Measurements from ENCODE around the gene ENGASE.

ENGASE gene

GRCh38 chr17:79090443-79091225 is 16.0 kb downstream of the ENGASE start:
- Histone ChIP-seq H2AFZ (no peak overlapping the region), H3K9me3 (ENCODE audit: control insufficient read depth, low read length) (no peaks in the 10 kb centered on the region), H3K9ac (no peak overlapping the region), H3K4me3 (ENCODE audit: low read depth, low read length) (no peak overlapping the region), H3K4me1 (peaks cover 6% of the 10 kb centered on the region), H3K79me2 (no peaks in the 10 kb centered on the region), H3K36me3 (ENCODE audit: control insufficient read depth, insufficient read depth, low read length) (no peaks in the 10 kb centered on the region), H3K27me3 (ENCODE audit: control insufficient read depth, insufficient read depth, low read length) (no peaks in the 10 kb centered on the region), H3K27ac (no peak overlapping the region), H3K4me2 (ENCODE audit: low read length) (no peak overlapping the region)
- TF ChIP-seq, protein P1, sequence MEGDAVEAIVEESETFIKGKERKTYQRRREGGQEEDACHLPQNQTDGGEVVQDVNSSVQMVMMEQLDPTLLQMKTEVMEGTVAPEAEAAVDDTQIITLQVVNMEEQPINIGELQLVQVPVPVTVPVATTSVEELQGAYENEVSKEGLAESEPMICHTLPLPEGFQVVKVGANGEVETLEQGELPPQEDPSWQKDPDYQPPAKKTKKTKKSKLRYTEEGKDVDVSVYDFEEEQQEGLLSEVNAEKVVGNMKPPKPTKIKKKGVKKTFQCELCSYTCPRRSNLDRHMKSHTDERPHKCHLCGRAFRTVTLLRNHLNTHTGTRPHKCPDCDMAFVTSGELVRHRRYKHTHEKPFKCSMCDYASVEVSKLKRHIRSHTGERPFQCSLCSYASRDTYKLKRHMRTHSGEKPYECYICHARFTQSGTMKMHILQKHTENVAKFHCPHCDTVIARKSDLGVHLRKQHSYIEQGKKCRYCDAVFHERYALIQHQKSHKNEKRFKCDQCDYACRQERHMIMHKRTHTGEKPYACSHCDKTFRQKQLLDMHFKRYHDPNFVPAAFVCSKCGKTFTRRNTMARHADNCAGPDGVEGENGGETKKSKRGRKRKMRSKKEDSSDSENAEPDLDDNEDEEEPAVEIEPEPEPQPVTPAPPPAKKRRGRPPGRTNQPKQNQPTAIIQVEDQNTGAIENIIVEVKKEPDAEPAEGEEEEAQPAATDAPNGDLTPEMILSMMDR (IDR thresholded peaks at IDR 0.05): no peak

GRCh38 chr17:79091226-79091670 is 16.6 kb downstream of the ENGASE start:
- Histone ChIP-seq H3K9ac (no peak overlapping the region), H3K4me2 (ENCODE audit: low read length) (no peak overlapping the region), H3K27ac (no peak overlapping the region), H3K9me3 (ENCODE audit: control insufficient read depth, low read length) (no peaks in the 10 kb centered on the region), H3K4me1 (peaks cover 6% of the 10 kb centered on the region), H2AFZ (no peak overlapping the region), H3K79me2 (no peaks in the 10 kb centered on the region), H3K27me3 (ENCODE audit: control insufficient read depth, insufficient read depth, low read length) (no peaks in the 10 kb centered on the region), H3K4me3 (ENCODE audit: low read depth, low read length) (no peak overlapping the region), H3K36me3 (ENCODE audit: control insufficient read depth, insufficient read depth, low read length) (no peaks in the 10 kb centered on the region)
- TF ChIP-seq, protein P1 (IDR thresholded peaks at IDR 0.05): no peak

- no peaks in the 10 kb centered on the region for H3K27me3 ChIP-seq (ENCODE audit: control insufficient read depth, insufficient read depth, low read length)
- no peaks in the 10 kb centered on the region for H3K9me3 ChIP-seq (ENCODE audit: control insufficient read depth, low read length)
- H3K4me3 ChIP-seq (ENCODE audit: low read depth, low read length): no peak overlapping the region
- H3K79me2 ChIP-seq: no peaks in the 10 kb centered on the region
- H3K36me3 ChIP-seq (ENCODE audit: control insufficient read depth, insufficient read depth, low read length): no peaks in the 10 kb centered on the region
- H3K9ac ChIP-seq: no peak overlapping the region
- no peak overlapping the region for H3K4me2 ChIP-seq (ENCODE audit: low read length)
- H3K4me1 ChIP-seq: peaks cover 6% of the 10 kb centered on the region
- H3K27ac ChIP-seq: no peak overlapping the region
- TF ChIP-seq, protein P1 (IDR thresholded peaks at IDR 0.05): no peak
- H2AFZ ChIP-seq: no peak overlapping the region
These were observed 17.9 kb downstream of the ENGASE start for GRCh38 chr17:79092567-79092966.

GRCh38 chr17:79093270-79093669 is 18.6 kb downstream of the ENGASE start:
- Histone ChIP-seq H3K79me2 (no peaks in the 10 kb centered on the region), H3K9ac (no peak overlapping the region), H3K4me3 (ENCODE audit: low read depth, low read length) (no peak overlapping the region), H3K9me3 (ENCODE audit: control insufficient read depth, low read length) (no peaks in the 10 kb centered on the region), H3K4me2 (ENCODE audit: low read length) (no peak overlapping the region), H2AFZ (no peak overlapping the region), H3K4me1 (peaks cover 6% of the 10 kb centered on the region), H3K27me3 (ENCODE audit: control insufficient read depth, insufficient read depth, low read length) (no peaks in the 10 kb centered on the region), H3K27ac (no peak overlapping the region), H3K36me3 (ENCODE audit: control insufficient read depth, insufficient read depth, low read length) (no peaks in the 10 kb centered on the region)
- TF ChIP-seq, protein P1 (IDR thresholded peaks at IDR 0.05): no peak

DNA sequence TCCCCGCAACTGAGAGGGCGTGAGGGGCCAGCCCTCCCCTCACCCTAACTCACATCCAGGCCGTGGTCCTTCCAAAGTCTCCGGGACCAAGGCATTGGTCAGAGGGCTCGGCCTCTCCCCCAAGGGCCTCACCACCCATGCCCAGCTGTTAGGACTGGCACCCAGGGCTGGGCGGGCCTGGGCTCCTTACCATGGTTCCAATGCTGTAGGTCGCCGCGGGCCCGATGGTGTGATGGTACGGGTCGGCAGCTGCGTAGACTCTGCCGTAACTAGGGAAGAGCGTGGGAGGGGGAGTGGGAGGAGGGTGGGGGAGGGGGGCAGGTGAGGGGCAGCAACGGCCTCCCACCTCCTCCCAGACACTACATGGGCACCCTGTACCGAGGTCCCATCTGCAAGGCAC is 19.6 kb downstream of the ENGASE start:
- Histone ChIP-seq H3K27me3 (ENCODE audit: control insufficient read depth, insufficient read depth, low read length) (no peaks in the 10 kb centered on the region), H3K27ac (no peak overlapping the region)

More for the DNA sequence above, 19.6 kb downstream of the ENGASE start:
- Histone ChIP-seq H3K4me3 (ENCODE audit: low read depth, low read length) (no peak overlapping the region), H3K4me1 (peaks cover 6% of the 10 kb centered on the region), H3K36me3 (ENCODE audit: control insufficient read depth, insufficient read depth, low read length) (no peaks in the 10 kb centered on the region), H3K9ac (no peak overlapping the region), H3K79me2 (no peaks in the 10 kb centered on the region), H3K9me3 (ENCODE audit: control insufficient read depth, low read length) (no peaks in the 10 kb centered on the region), H3K4me2 (ENCODE audit: low read length) (no peak overlapping the region), H2AFZ (no peak overlapping the region)
- TF ChIP-seq, protein P1 (IDR thresholded peaks at IDR 0.05): no peak
